NCI-H1417 treated with DMSO at 0.1 percent for 48 hours (cell line): Measurements from ENCODE around the gene NEURL2.

Source experiments
- DNase-seq: peaks from one replicate; lab custom pipeline; 2025; lab: John Stamatoyannopoulos, UW

The NEURL2 gene

DNA sequence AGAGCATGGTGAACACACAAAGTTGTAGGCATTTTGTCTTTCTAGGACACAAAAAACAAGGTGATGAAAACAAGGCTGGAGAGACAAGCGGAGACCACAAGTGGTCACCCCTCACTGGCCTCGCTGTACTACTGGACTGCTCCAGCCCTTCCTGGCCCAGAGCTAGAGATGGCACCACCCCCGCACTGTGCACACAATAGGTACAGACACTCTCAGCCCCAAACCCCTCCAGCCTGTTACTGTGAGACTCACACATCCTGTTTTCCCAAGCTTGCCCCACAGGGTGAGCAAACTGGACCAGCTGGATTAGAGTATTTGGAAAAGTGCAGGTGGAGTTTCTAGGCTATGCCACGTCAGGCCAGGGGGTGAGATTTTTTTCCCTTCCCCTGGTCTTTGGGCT is 18.4 kb downstream of the NEURL2 start:
- no peak for DNase-seq

DNA sequence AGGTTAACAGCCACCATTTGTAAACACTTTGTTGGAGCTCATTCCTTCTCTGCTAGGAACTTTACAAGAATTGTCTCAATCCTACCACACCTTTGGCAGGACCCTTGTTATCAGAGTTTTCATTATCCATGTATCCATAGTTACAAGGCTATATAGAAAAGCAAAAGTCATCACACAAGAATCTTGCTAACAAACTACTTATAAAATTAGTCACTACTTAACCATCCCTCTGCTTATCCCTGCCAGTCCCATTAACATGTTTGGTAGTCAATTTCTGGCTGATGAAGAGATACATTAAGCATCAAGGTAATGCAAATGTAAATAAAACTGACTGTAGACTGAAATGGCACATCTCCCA is 23.2 kb downstream of the NEURL2 start:
- DNase-seq: no peak

DNA sequence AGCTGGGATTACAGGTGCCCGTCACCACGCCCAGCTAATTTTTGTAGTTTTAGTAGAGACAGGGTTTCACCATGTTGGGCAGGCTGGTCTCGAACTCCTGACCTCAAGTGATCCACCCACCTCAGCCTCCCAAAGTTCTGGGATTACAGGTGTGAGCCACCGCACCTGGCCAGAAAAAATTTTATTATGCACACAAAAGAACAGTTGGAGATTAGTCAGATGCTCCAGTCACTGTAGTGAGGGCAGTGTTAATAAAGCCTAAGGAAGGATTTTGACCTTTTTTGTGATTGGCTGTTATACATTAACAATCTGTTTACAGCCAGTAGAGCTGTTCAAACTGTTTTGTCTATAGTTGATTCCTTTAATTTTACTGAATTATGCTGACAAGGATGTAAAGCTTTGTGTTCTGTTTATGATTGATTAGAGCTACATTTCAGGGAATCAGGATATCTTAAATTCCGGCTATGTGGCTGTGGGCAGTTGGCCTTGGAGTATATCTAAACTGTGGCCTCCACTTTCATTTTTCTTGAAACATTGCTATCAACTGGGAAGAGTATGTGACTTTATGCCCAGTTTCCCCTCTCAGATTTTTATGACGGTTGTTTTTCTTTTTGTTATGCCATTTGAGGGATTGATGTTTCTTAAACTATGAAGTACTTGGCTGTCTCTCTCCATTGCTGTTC is 23.7 kb downstream of the NEURL2 start:
- DNase-seq: no peak

DNA sequence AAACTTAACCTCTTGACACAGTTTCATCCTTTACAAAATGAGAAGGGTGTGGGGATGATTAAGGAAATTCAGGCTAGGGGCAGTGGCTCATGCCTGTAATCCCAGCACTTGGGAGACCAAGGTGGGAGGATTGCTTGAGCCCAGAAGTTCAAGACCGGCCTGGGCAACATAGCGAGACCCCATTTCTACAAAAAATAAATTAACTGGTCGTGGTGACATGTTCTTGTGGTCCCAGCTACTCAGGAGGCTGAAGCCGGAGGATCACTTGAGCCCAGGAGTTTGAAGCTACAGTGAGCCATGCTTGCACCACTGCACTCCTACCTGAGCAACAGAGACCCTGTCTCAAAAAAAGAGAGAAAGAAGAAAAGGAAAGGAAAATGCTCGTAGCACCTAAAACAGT is 24.6 kb downstream of the NEURL2 start:
- DNase-seq: no peak

DNA sequence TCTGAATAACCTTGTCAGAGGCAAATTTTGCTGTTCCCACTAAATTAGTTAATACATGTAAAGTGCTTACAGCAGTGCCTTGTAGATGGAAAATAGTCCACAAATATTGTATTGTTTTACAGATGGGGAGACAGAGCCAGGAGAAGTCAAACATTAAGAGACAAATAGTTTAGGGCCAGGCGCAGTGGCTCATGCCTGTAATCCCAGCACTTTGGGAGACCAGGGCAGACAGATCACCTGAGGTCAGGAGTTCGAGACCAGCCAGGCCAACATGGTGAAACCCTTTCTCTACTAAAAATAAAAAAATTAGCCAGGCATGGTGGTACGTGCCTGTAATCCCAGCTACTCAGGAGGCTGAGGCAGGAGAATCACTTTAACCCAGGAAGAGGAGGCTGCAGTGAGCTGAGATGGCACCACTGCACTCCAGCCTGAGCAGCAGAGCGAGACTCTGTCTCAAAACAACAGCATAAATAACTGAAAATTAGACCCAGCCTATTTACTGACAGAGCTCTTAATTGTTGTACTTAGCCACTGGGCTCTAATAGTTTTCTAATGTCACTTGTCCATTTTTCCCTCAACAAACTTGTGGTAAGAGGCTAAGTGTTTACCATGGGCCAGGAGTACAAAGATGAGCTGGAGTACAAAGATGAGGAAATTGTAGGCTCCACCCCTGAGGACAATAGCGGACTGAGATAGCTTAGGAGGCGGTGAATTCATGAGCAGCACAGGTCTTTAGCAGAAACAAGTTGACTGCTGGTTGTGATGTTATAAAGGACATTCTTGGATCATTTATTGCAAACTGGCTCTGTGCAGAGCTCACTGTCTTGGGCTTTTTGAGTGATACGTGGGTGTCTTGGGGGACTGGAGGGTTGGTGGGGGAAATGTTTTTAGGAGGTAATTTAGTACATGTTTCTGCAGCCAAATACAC is 27.2 kb downstream of the NEURL2 start:
- DNase-seq: no peak

DNA sequence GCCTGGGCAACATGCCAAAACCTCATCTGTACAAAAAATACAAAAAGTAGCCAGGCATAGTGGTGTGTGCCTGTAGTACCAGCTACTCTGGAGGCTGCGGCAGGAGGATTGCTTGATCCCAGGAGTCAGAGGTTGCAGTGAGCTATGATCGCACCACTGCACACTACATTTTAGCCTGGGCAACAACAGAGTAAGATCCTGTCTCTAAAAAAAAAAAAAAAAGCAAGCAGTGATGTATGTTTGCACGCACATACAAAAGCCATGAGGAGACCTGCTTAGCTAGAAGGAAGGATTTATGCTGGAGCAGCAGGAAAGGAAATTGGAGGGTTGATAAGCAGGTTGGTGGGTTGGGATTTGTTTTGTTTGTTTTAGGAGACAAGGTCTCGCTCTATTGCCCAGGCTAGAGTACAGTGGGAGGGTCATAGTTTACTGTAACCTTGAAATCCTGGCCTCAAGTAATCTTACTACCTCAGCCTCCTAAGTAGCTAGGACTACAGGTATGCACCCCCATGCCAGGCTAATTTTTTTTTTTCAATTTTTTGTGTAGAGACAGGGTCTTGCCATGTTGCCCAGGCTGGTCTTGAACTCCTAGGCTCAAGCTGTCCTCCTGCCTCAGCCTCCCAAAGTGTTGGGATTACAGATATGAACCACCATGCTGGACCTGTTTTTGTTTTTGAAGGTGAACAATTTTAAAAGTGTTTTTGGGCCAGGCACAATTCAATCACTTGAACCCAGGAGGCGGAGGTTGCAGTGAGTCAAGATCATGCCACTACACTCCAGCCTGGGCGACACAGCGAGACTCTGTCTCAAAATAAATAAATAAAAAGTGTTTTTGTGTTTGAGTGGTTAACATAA is 29.6 kb downstream of the NEURL2 start:
- no peak for DNase-seq

DNA sequence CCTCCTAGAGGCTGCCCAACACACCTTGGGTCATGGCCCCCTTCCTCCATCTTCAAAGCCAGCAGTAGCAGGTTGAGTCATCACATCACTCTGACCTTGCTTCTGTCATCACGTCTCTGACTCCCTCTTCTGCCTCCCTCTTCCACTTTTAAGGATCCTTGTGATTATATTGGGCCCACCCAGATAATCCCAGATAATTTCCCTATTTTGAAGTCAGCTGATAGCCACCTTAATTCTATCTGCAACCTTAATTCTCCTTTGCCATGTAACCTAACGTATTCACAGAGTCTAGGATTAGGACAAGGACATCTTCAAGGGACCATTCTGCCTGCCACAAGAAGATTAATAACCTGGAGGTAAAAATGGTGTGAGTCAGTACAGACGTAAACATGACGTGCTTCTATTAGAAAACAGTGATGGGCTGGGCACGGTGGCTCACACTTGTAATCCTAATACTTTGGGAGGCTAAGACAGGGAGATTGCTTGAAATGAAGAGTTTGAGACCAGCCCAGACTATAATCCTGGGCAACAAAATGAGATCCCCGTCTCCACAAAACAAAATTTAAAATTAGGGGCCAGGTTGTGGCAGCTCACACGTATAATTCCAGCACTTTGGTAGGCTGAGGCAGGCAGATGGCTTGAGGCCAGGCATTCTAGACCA is 30.3 kb downstream of the NEURL2 start:
- no peak for DNase-seq

DNA sequence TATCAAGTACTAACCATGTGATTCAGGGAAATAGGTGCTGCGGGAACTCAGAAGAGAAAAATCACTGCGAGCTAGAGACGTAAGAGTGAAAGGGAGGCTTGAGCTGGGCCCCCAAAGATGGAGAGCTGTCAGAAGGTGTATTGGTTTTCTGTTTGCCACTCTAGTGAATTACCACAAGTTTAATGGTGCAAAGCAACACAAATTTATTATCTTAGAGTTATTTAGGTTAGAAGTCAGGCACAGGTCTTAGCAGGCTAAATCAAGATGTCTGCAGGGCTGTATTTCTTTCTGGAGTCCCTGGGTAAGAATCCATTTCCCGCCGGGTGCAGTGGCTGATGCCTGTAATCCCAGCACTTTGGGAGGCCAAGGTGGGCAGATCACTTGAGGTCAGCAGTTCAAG is 31.1 kb downstream of the NEURL2 start:
- no peak for DNase-seq

DNA sequence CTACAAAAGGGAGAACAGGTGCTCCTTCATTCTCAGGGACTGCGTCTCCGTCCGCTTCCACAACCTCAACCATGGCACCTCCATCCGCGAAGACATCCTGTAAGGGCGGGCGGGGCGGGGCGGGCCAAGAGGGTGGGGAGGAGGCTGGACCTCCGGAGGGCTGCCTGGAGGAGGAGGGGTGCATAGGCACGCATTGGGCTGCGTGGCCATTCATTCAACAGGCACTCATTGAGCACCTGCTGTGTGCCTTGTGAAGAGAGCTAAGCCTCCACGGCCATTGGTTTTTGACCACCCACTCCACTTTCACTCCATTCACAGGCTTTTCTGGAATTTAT is 33.2 kb downstream of the NEURL2 start:
- no peak for DNase-seq

DNA sequence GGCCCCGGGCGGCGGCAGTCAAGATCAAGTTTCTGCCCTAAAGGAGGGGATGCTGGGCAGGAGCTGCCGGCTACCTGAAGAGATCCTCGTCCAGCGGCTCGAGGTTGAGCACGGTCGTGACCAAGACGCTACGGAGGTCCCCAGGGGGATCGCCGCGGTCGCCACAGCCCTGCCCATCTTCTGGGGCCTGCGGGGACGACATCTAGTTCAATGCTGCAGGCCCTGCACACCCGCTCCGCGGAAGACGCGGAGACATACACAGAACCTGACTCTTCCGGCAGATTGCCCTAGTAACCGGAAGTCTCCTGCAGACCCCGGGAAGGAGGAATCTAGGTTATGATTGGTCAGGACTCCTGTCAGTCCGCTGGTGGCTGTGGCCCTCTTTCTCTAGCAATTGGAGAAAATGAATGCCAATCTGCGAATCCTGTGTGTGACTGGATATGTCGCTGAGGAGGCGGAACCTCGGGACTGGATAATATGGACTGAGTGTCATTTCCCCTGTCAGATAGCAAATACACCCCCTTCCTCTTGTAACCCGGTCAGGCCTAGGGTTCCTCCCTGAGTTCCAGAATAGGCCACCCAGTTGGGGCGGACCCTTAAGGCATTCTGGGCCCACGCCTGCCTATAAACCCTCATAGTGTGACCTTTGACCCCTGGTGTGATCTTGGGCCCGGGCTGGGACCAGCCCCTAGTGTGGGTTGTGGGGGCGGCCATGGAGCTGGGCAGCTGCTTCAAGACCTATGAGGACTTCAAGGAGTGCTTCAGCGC is 33.7 kb downstream of the NEURL2 start, which contains the start of the genes ACOT8 and ZSWIM3:
Gene ACOT8, minus strand, starts transcription at position 279 of the 768 bp plus-strand sequence. Its CDS starts 77 bp downstream, at position 202.
Gene ZSWIM3, plus strand, starts transcription at position 501 of the 768 bp plus-strand sequence. Its CDS starts 212 bp downstream, at position 713.
- peak; percentile 99 for DNase-seq

DNA sequence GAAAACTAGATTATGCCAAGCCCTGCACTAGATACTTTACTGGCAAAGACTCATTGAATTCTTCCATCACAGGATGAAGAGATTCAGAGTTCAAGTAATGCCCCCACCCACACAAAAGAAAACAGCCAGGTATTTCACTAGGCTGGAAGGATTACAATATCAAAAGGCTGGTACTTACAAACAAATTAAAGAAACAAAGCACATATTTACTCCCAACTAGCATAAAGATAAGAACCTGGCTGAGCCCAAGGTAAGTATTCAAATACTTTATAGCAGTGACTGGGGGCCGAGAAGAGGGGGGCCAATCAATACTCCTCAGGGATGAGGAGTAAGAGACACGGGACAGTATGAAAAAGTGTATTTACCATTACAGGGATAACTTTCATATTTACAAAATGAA is 37.5 kb downstream of the NEURL2 start:
- no peak for DNase-seq

DNA sequence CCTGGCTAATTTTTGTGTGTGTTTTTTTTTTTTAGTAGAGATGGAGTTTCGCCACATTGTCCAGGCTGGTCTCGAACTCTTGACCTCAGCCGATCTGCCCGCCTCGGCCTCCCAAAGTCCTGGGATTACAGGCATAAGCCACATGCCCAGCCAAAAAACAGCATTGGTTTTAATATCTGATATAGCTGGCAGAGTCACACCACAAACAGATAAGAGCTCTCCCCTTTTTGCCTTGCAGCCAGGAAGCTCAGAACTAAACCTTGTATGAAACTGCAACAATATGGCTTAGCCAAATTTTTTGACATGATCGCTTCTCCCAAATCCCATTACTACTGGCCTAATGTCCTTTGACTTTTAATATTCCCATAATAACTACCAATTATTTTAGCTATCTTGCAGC is 38.7 kb downstream of the NEURL2 start:
- no peak for DNase-seq

DNA sequence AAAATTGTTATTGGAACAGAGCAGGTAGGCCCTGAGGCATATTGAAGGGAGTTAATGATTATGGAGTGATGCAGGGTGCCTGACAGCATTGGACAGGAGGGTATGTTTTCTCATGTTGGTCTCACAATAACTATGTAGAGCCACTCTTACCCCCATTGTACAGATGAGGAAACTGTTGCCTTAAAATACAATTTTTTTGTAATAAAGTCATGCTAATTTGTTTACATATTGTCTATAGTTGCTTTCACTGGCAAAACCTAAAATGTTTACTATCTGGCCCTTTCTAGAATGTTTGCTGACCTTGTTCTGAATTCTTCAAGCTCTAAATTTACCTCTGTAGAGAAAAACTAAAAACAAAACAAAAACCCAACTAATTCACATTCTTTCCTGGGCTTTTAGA is 39.5 kb downstream of the NEURL2 start:
- DNase-seq: no peak

DNA sequence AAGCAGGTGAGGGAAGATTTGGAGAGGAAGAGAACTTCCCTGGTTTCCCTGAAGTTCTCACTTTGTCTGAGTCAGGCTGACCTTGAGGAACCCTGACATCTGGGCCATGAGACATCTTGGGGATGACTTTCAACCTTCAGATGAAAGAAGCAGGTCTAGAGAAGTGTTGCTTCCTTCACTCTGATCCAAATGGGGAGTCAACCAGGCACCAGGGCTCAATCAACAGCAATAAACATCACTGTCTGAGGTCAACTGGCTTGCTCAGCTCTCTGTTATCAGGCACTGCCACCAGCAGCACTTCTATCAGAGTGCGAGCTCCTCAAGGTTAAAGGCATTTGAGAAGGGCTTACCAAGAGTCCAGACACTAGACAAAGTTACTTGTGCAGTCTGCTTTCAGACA is 40.1 kb downstream of the NEURL2 start:
- no peak for DNase-seq

DNA sequence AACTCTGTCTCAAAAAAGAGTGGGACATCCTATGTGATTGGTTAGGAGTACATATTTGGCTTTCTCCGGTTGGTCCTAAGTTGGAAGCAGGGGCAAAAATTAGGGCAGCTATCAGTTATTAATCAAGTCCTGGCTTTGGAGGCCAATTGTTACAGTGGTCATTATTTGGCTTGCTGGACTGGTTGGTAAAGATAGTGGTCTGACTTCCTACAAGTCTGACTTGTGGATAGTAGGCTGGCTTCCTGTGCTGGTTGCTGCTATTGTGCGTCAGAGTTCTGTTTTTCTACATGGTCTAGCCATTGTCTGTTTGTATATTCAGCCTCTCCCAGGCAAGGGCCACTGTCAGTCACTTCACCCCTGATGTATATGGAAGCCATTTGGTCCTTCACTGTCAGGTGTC is 40.8 kb downstream of the NEURL2 start:
- no peak for DNase-seq

DNA sequence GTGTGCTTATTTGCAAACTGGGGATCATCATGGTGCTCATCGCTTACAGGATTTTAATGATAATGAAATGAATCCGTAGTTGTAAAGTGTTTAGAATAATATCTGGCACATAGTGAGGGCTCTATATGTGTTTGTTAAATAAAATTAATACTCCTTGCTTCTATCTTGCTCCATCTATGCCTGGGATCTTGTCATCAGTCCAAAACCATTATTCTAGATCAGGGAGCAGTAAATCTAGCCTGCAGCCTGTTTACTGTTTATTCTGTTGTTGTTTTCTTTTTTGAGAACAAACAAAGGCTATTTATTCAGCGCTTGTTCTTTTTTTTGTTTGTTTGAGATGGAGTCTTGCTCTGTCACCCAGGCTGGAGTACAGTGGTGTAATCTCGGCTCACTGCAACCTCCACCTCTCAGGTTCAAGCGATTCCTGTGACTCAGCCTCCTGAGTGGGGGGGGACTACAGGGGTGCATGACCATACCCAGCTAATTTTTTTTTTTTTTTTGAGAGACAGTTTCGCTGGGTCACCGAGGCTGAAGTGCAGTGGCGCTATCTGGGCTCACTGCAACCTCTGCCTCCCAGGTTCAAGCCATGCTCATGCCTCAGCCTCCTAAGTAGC is 41.9 kb downstream of the NEURL2 start:
- DNase-seq: no peak

DNA sequence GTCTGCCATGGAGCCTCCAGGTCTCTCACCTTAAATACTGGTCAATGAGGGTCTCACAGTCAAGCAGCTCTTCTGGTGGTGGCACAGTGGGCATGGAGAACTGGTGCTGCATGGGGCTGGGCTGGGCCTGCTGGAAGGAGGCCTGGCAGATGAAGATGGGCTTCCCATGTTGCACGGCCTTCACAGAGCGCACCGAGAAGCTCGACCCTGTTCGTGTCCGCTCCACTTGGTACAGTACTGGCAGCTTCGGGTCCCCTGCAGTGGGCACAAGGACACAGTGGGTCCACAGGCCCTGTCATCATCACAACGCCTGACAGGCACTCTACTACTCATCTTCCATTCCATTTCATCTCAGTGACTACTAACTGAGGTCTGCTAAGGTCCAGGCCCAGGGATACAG is 42.6 kb downstream of the NEURL2 start:
- no peak for DNase-seq

DNA sequence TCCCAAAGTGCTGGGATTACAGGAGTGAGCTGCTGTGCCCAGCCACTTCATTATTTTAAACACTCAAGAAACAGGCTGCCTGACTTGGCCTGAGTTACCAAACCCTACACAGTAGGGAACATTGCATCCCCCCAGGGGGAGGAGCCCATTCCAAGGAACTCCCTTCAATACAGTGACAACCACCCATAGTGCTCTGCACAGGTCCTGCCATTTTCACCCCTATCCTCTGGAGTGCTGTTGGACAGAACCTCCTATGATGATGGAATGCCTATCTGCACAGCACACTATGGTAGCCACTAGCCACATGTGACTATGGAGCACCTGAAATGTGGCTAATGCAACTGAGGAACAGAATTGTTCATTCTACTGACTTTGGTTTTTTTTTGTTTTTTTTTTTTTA is 45.6 kb downstream of the NEURL2 start:
- DNase-seq: no peak

DNA sequence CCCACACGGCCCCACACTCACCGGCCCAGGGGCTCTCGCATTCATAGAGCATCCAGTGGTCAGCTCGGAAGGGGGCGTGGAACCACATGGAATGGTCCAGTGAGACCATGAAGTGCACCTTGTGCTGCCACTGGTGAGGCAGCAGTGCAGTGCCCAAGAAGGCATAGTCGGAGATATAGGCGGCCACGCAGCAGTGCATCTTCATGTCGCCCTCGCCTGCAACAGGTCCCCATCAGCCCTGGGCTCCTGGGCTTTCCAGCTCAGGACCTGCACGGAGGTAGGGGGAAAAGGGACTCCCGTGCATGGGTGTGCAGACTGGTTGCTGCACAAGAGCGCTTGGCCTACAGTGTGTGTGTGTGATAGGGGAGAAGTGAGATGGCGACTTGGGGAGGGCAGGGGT is 47.5 kb downstream of the NEURL2 start:
- no peak for DNase-seq

DNA sequence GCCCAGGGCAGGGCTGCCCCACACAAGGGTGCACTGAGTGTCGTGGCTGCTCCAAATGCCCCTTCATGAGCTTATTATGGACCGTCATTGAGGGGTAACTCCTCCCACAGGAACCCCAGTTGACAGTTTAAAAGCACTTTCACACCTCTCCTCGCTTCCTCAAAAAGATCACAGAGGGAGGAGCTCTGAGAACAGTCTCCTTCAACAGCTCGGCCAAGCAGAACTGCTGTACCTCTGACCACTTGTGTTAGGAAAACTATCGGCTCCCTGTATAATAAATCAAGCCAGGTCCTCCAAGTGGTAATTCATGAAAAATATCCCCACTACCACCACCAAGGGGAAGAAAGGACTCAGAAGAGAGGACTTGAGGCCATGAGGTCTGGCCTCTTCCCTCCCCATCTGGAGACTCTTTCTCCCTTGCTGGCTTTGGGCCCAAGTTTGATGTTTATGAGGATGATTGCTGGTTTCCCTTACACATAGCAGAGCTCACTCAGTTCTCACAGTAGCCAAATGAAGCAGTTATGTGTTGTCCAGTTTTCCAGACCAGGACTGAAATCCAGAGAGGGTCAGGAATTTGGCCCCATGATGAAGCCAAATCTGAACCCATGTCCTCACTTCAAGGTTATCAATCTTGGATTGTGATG is 48.7 kb downstream of the NEURL2 start:
- DNase-seq: no peak
